Panc1 (cell line): Measurements from ENCODE around the gene MCF2L. TPM values are rescaled to one million over a fixed set of nuclear protein-coding genes. Genes with fewer than 3 reads are reported as not detected.
"Not testable (repeated sequence)": the region's sequence is repeated elsewhere in the genome, so short reads cannot be mapped to it uniquely, and the experiment has no call there.

ENCODE experiments used
- ATAC-seq: fragments of 200-7000 bp; cut with Tn5 transposase; 2 replicates; pipeline ENCODE4 v1.9.1; 2020; ENCODE audit warnings: mild to moderate bottlenecking, moderate library complexity
- BruUV-seq: library from RNA; stranded (reverse); fragments of 400-500 nt; replicated peaks from 2 replicates; lab custom pipeline; 2021; lab: Mats Ljungman, UMichigan
- CTCF ChIA-PET: fragments of 300-600 bp; sonication (Branson Sonifier 250); formaldehyde crosslinking; loops from one replicate; lab custom pipeline; 2022; ENCODE audit warnings: antibody characterized with exemption; lab: Charles Lee
- POLR2A ChIA-PET: fragments of 300-600 bp; sonication (Branson Sonifier 250); formaldehyde crosslinking; loops from one replicate; lab custom pipeline; 2022; ENCODE audit warnings: antibody characterized with exemption; lab: Charles Lee
- DNase-seq: peaks from one replicate; pipeline ENCODE4 v3.0.0-alpha.2; 2010; ENCODE audit warnings: low read depth, low spot score
- H3K27ac ChIP-seq: 2 replicates; pipeline ENCODE4 v1.5.1; 2011; ENCODE audit warnings: mild to moderate bottlenecking, low read length, inconsistent platforms
- H3K27me3 ChIP-seq: fragments of 200-500 bp; sonication (Bioruptor generic); 2 replicates; pipeline ENCODE4 v1.6.0; 2014; ENCODE audit warnings: low read length, inconsistent platforms; ENCODE audit not compliant: control insufficient read depth, insufficient read depth
- H3K36me3 ChIP-seq: fragments of 200-500 bp; sonication (Bioruptor generic); 2 replicates; pipeline ENCODE4 v1.5.1; 2014; ENCODE audit warnings: inconsistent platforms, mild to moderate bottlenecking, low read length, moderate library complexity; ENCODE audit not compliant: control insufficient read depth, insufficient read depth
- H3K4me1 ChIP-seq: 2 replicates; pipeline ENCODE4 v1.5.1; 2011; ENCODE audit warnings: inconsistent platforms, mild to moderate bottlenecking, low read length, moderate library complexity; ENCODE audit not compliant: control insufficient read depth, insufficient read depth
- H3K4me3 ChIP-seq, 2 experiments: 2 replicates each; pipeline ENCODE4 v1.5.1; 2011 to 2012; ENCODE audit warnings: low read depth in 2 of 2, low read length in 2 of 2, mild to moderate bottlenecking in 2 of 2, inconsistent platforms in 1 of 2, moderate library complexity in 1 of 2
- H3K9me3 ChIP-seq: fragments of 200-500 bp; sonication (Bioruptor generic); 2 replicates; pipeline ENCODE4 v1.5.1; 2014; ENCODE audit warnings: low read depth, mild to moderate bottlenecking, inconsistent platforms, low read length, moderate library complexity; ENCODE audit not compliant: control insufficient read depth, insufficient read depth
- POLR2AphosphoS5 ChIP-seq: IDR thresholded peaks from 2 replicates; pipeline ENCODE4 v1.6.1; 2012; ENCODE audit warnings: mild to moderate bottlenecking, low read depth, low read length, moderate library complexity
- SIN3A ChIP-seq: IDR thresholded peaks from 2 replicates; pipeline ENCODE4 v1.6.1; 2012; ENCODE audit warnings: low read depth, mild to moderate bottlenecking, low read length, moderate library complexity, borderline replicate concordance; ENCODE audit not compliant: insufficient read depth
- TCF7L2 ChIP-seq: IDR thresholded peaks from 2 replicates; pipeline ENCODE4 v1.6.1; 2011; ENCODE audit warnings: mild to moderate bottlenecking, low read depth, low read length, inconsistent platforms
- in situ Hi-C: cut with HindIII; loops from 2 replicates; pipeline ENCODE4 v1.10.0; 2016; ENCODE audit warnings: low sequenced_read_pairs, low pct_unique_long_range_greater_than_20kb
- intact Hi-C: fragments of 100-400 bp; cut with micrococcal nuclease; formaldehyde crosslinking; loops from one replicate; pipeline ENCODE4 v1.10.0; 2022; ENCODE audit not compliant: unreplicated experiment
- total RNA-seq: library from RNA; stranded (reverse); gene quantifications from one replicate; pipeline ENCODE4 v1.2.1, GENCODE V29; 2021; ENCODE audit not compliant: unreplicated experiment
- TF ChIP-seq, protein P1 (sequence below): fragments of 450-650 bp; IDR thresholded peaks from 2 replicates; pipeline ENCODE4 v1.5.1; 2017; ENCODE audit warnings: mild to moderate bottlenecking
- TF ChIP-seq, protein P2 (sequence below), 2 experiments: IDR thresholded peaks; 2 replicates each; pipeline ENCODE4 v1.6.1; 2011 to 2012; ENCODE audit warnings: low read depth in 2 of 2, control low read depth in 1 of 2, low read length in 1 of 2, mild to moderate bottlenecking in 1 of 2, moderate library complexity in 1 of 2; ENCODE audit not compliant: insufficient read depth in 1 of 2

Gene MCF2L
- total RNA-seq, 1 experiment from 2014 or later = 0.57 TPM

DNA sequence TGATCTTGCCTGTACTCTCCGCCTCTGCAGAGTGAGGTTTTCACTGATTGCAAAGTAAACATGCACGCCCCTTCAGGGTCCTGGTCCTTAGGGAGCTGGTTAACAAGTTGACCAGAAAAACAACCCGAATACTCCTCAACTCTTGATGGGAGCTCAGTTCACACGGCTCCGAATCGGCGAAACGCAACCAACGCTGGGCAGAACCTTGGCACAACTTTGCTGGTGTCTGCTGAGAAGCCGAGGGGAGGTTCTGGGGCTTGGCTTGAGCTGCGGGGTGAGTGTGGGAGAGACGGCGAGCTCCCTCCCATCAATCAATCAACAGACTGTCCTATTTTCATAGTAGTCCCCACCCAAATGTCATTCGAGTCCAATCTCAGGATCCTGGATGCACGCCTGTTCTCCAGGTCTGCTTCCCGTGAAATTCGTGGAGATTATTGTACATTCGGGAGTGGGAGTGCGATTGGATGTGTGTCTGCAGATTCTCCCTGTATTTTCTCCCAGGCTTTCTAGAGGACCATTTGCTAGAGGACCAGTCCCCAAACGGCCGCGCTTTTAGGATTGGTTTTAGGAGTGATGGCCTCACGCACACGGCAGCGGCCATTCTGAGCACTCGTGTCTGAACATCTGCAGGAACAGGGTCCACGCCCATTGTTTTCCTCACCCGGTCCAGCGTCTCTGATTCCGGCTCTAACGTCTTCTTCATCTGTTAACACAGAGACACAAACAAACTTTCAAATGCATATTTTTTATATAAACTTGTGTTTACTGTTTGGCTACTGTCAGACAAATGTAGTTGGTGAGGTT, 85.0 kb downstream of the MCF2L start:
- Histone ChIP-seq H3K4me3 (no peak overlapping the region), H3K27me3 (no peaks in the 10 kb centered on the region), H3K9me3 (no peaks in the 10 kb centered on the region), H3K27ac (no peak overlapping the region), H3K4me1 (no peaks in the 10 kb centered on the region), H3K36me3 (no peaks in the 10 kb centered on the region)
- TF ChIP-seq, protein P1, sequence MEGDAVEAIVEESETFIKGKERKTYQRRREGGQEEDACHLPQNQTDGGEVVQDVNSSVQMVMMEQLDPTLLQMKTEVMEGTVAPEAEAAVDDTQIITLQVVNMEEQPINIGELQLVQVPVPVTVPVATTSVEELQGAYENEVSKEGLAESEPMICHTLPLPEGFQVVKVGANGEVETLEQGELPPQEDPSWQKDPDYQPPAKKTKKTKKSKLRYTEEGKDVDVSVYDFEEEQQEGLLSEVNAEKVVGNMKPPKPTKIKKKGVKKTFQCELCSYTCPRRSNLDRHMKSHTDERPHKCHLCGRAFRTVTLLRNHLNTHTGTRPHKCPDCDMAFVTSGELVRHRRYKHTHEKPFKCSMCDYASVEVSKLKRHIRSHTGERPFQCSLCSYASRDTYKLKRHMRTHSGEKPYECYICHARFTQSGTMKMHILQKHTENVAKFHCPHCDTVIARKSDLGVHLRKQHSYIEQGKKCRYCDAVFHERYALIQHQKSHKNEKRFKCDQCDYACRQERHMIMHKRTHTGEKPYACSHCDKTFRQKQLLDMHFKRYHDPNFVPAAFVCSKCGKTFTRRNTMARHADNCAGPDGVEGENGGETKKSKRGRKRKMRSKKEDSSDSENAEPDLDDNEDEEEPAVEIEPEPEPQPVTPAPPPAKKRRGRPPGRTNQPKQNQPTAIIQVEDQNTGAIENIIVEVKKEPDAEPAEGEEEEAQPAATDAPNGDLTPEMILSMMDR = no peak
- TF ChIP-seq POLR2AphosphoS5 (no peak), TCF7L2 (no peak), SIN3A (no peak)
- TF ChIP-seq, protein P2, sequence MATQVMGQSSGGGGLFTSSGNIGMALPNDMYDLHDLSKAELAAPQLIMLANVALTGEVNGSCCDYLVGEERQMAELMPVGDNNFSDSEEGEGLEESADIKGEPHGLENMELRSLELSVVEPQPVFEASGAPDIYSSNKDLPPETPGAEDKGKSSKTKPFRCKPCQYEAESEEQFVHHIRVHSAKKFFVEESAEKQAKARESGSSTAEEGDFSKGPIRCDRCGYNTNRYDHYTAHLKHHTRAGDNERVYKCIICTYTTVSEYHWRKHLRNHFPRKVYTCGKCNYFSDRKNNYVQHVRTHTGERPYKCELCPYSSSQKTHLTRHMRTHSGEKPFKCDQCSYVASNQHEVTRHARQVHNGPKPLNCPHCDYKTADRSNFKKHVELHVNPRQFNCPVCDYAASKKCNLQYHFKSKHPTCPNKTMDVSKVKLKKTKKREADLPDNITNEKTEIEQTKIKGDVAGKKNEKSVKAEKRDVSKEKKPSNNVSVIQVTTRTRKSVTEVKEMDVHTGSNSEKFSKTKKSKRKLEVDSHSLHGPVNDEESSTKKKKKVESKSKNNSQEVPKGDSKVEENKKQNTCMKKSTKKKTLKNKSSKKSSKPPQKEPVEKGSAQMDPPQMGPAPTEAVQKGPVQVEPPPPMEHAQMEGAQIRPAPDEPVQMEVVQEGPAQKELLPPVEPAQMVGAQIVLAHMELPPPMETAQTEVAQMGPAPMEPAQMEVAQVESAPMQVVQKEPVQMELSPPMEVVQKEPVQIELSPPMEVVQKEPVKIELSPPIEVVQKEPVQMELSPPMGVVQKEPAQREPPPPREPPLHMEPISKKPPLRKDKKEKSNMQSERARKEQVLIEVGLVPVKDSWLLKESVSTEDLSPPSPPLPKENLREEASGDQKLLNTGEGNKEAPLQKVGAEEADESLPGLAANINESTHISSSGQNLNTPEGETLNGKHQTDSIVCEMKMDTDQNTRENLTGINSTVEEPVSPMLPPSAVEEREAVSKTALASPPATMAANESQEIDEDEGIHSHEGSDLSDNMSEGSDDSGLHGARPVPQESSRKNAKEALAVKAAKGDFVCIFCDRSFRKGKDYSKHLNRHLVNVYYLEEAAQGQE (IDR thresholded peaks at IDR 0.05; ENCODE audit: insufficient read depth in 1 of 2, low read depth in 2 of 2, low read length in 1 of 2) = no peak
- DNase-seq (no peak), ATAC-seq (no peak)
- BruUV-seq = no TSS peak
- CTCF ChIA-PET = no interaction called here
- POLR2A ChIA-PET = no interaction called here
- in situ Hi-C loops = no loop called here
- intact Hi-C loops = loop anchor here (5.0 kb wide), 1 partner anchor 373 kb away; no protein-coding TSS in a partner anchor

DNA sequence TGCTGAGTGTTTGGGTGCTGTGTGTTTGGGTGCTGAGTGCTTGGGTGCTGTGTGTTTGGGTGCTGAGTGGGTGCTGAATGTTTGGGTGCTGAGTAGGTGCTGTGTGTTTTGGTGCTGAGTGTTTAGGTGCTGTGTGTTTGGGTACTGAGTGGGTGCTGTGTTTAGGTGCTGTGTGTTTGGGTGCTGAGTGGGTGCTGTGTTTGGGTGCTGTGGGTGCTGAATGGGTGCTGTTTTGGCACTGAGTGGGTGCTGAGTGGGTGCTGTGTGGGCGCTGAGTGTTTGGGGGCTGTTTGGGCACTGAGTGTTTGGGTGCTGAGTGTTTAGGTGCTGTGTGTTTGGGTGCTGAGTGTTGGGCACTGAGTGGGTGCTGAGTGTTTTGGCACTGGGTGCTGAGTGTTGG, 88.1 kb downstream of the MCF2L start:
- ChIA-PET CTCF (no interaction called here), POLR2A (no interaction called here)
- Histone ChIP-seq H3K27ac (no peak overlapping the region), H3K36me3 (no peaks in the 10 kb centered on the region), H3K4me1 (no peaks in the 10 kb centered on the region), H3K4me3 (no peak overlapping the region), H3K27me3 (no peaks in the 10 kb centered on the region), H3K9me3 (no peaks in the 10 kb centered on the region)
- BruUV-seq = no TSS peak
- DNase-seq = no peak
- intact Hi-C loops = no loop called here
- ATAC-seq = no peak
- TF ChIP-seq TCF7L2 = no peak
- TF ChIP-seq, protein P2 (IDR thresholded peaks at IDR 0.05; ENCODE audit: insufficient read depth in 1 of 2, low read depth in 2 of 2, low read length in 1 of 2) = no peak
- no peak for TF ChIP-seq POLR2AphosphoS5
- no peak for TF ChIP-seq SIN3A
- TF ChIP-seq, protein P1 = no peak
- in situ Hi-C loops = no loop called here

DNA sequence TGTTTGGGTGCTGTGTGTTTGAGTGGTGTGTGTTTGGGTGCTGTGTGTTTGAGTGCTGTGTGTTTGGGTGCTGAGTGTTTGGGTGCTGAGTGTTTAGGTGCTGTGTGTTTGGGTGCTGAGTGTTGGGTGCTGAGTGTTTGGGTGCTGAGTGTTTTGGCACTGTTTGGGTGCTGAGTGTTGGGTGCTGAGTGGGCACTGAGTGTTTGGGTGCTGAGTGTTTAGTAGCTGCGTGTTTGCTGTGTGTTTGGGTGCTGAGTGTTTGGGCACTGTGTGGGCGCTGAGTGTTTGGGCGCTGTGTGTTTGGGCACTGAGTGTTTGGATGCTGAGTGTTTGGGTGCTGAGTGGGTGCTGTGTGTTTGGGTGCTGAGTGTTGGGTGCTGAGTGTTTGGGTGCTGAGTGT, 88.5 kb downstream of the MCF2L start:
- CTCF ChIA-PET, H3K36me3 ChIP-seq, POLR2A ChIA-PET, BruUV-seq, intact Hi-C loops, H3K9me3 ChIP-seq, DNase-seq, H3K27me3 ChIP-seq, H3K27ac ChIP-seq, in situ Hi-C loops, H3K4me3 ChIP-seq, ATAC-seq, H3K4me1 ChIP-seq: not testable (repeated sequence)
